T-helper 1 cell treated with Interleukin-12 subunit alpha and Interleukin-12 subunit beta and Interleukin-4 antibody, amounts not matched to agents 30 μg/mL and 1 μg/mL, for 36 hours (primary cell): Measurements from ENCODE around the gene PSEN2.
"Not testable (repeated sequence)": the region's sequence is repeated elsewhere in the genome, so short reads cannot be mapped to it uniquely, and the experiment has no call there.

Experiments used
- H3K27ac Mint-ChIP-seq: one replicate; pipeline ENCODE4 v1.8.0; 2021; ENCODE audit warnings: mild to moderate bottlenecking, mixed read lengths
- H3K27me3 Mint-ChIP-seq: one replicate; pipeline ENCODE4 v1.8.0; 2021; ENCODE audit warnings: low read depth, mixed read lengths
- H3K36me3 Mint-ChIP-seq: one replicate; pipeline ENCODE4 v1.8.0; 2021; ENCODE audit warnings: low read depth, mixed read lengths
- H3K4me1 Mint-ChIP-seq: one replicate; pipeline ENCODE4 v1.8.0; 2021; ENCODE audit warnings: low read depth, mixed read lengths
- H3K4me3 Mint-ChIP-seq: one replicate; pipeline ENCODE4 v1.8.0; 2021; ENCODE audit warnings: mild to moderate bottlenecking, moderate library complexity, mixed read lengths
- H3K9me3 Mint-ChIP-seq: one replicate; pipeline ENCODE4 v1.8.0; 2021; ENCODE audit warnings: mixed read lengths

Gene PSEN2

GRCh38 chr1:226835396-226835795 is 35.0 kb upstream of the PSEN2 start:
- H3K4me1 Mint-ChIP-seq, H3K4me3 Mint-ChIP-seq, H3K36me3 Mint-ChIP-seq, H3K27me3 Mint-ChIP-seq, H3K27ac Mint-ChIP-seq: not testable (repeated sequence)
- peaks cover 16% of the 10 kb centered on the region for H3K9me3 Mint-ChIP-seq

DNA sequence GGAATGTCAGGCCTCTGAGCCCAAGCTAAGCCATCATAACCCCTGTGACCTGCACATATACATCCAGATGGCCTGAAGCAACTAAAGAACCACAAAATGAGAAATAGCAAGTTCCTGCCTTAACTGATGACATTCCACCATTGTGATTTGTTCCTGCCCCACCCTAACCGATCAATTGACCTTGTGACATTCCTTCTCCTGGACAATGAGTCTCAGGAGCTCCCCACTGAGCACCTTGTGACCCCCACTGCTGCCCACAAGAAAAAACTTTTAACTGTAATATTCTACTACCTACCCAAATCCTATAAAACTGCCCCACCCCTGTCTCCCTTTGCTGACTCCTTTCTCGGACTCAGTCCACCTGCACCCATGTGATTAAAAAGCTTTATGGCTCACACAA is 32.5 kb upstream of the PSEN2 start:
- H3K9me3 Mint-ChIP-seq: peaks cover 13% of the 10 kb centered on the region
- H3K4me1 Mint-ChIP-seq, H3K36me3 Mint-ChIP-seq, H3K27ac Mint-ChIP-seq, H3K4me3 Mint-ChIP-seq, H3K27me3 Mint-ChIP-seq: not testable (repeated sequence)

GRCh38 chr1:226838456-226838855 is 32.0 kb upstream of the PSEN2 start:
- H3K4me1 Mint-ChIP-seq: no peaks in the 10 kb centered on the region
- peaks cover 11% of the 10 kb centered on the region for H3K9me3 Mint-ChIP-seq
- peaks cover 3% of the 10 kb centered on the region for H3K36me3 Mint-ChIP-seq
- H3K27ac Mint-ChIP-seq: no peak overlapping the region
- no peaks in the 10 kb centered on the region for H3K27me3 Mint-ChIP-seq
- H3K4me3 Mint-ChIP-seq: no peak overlapping the region

- Mint-ChIP-seq H3K9me3 (no peaks in the 10 kb centered on the region), H3K27ac (no peak overlapping the region), H3K36me3 (no peaks in the 10 kb centered on the region), H3K4me3 (no peak overlapping the region), H3K4me1 (peaks cover 3% of the 10 kb centered on the region), H3K27me3 (peaks cover 5% of the 10 kb centered on the region)
Measured at GRCh38 chr1:226845624-226846023, 24.8 kb upstream of the PSEN2 start.

DNA sequence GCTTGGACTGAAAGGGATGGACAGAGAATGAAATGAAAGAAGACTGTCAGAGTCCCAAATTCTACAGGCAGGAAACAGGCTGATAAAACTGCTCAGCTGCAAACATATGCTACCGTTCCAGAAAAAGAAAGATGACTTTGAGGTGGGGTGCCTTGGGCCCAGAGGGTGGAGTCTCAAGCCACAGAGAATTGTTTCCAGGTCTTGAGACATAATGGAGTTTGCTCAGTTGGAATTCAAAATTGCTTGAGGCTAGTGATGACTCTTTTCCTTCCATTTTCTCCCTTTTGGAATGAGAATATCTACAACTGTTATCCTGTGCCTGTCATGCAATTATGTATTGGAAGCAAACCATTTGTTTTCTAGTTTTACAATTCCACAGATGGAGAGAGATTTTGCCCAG is 23.6 kb upstream of the PSEN2 start:
- Mint-ChIP-seq H3K27ac (no peak overlapping the region), H3K27me3 (peaks cover 5% of the 10 kb centered on the region), H3K36me3 (no peaks in the 10 kb centered on the region), H3K4me3 (no peak overlapping the region), H3K4me1 (peaks cover 3% of the 10 kb centered on the region), H3K9me3 (no peaks in the 10 kb centered on the region)

DNA sequence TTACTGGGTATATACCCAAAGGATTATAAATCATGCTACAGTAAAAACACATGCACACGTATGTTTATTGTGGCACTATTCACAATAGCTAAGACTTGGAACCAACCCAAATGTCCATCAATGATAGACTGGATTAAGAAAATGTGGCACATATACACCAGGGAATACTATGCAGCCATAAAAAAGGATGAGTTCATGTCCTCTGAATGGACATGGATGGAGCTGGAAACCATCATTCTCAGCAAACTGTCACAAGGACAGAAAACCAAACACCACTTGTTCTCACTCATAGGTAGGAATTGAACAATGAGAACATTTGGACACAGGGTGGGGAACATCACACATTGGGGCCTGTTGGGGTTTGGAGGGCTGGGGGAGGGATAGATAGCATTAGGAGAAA is 15.9 kb upstream of the PSEN2 start:
- not testable (repeated sequence) for H3K36me3 Mint-ChIP-seq, H3K4me1 Mint-ChIP-seq, H3K27ac Mint-ChIP-seq, H3K4me3 Mint-ChIP-seq
- Mint-ChIP-seq H3K9me3 (peaks cover 13% of the 10 kb centered on the region), H3K27me3 (peaks cover 20% of the 10 kb centered on the region)

- no peaks in the 10 kb centered on the region for H3K36me3 Mint-ChIP-seq
- peaks cover 10% of the 10 kb centered on the region for H3K4me1 Mint-ChIP-seq
- no peaks in the 10 kb centered on the region for H3K9me3 Mint-ChIP-seq
- H3K4me3 Mint-ChIP-seq: no peak overlapping the region
- H3K27ac Mint-ChIP-seq: no peak overlapping the region
- H3K27me3 Mint-ChIP-seq: peaks cover 9% of the 10 kb centered on the region
Measured at GRCh38 chr1:226862890-226863289, 7.5 kb upstream of the PSEN2 start.

DNA sequence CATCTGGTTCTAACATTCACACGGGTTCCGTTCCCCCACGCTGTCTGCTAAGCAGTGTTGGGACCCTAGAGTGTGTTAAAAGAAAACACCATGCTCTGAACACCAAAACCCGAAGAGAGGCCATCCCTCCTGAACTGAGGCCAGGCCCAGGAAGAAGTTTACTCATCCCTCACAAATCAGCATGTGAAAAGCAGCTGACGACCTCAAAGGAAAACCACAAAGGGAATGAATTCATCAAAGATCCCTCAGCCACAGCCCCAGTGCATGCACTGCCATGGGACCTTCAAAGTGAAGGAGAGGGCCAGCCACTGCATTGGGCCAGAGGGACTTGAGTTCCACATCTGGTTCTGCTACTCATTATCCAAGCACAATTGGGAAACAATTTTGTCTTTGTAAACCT is 7.0 kb upstream of the PSEN2 start:
- H3K9me3 Mint-ChIP-seq: no peaks in the 10 kb centered on the region
- peak overlapping the region; percentile 14 for H3K27ac Mint-ChIP-seq
- H3K36me3 Mint-ChIP-seq: no peaks in the 10 kb centered on the region
- H3K4me1 Mint-ChIP-seq: peaks cover 10% of the 10 kb centered on the region
- peaks cover 11% of the 10 kb centered on the region for H3K27me3 Mint-ChIP-seq
- no peak overlapping the region for H3K4me3 Mint-ChIP-seq

DNA sequence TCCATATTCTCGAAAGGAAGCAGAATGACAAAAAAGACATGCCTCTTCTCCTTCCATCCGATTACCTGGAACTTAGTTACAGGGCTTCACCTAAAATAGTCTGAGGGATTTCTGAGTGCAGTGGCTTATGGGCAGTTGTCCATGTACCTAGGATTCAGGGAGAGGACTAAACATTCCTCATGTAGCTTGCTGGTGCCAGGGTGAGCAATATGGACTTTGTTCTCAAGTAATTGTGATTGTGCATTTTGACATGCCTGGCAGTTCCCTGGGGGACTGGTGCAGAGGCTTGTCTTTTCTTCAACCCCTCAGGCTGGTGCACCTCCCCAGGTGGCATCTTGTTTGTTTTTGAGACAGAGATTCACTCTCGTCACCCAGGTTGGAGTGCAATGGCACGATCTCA is 6.1 kb upstream of the PSEN2 start:
- peaks cover 10% of the 10 kb centered on the region for H3K4me1 Mint-ChIP-seq
- H3K9me3 Mint-ChIP-seq: no peaks in the 10 kb centered on the region
- peaks cover 15% of the 10 kb centered on the region for H3K27me3 Mint-ChIP-seq
- H3K36me3 Mint-ChIP-seq: no peaks in the 10 kb centered on the region
- H3K27ac Mint-ChIP-seq: no peak overlapping the region
- no peak overlapping the region for H3K4me3 Mint-ChIP-seq

GRCh38 chr1:226865590-226865989 is 4.8 kb upstream of the PSEN2 start:
- H3K9me3 Mint-ChIP-seq: no peaks in the 10 kb centered on the region
- peaks cover 15% of the 10 kb centered on the region for H3K27me3 Mint-ChIP-seq
- H3K36me3 Mint-ChIP-seq: no peaks in the 10 kb centered on the region
- no peak overlapping the region for H3K4me3 Mint-ChIP-seq
- H3K27ac Mint-ChIP-seq: no peak overlapping the region
- peaks cover 13% of the 10 kb centered on the region for H3K4me1 Mint-ChIP-seq

DNA sequence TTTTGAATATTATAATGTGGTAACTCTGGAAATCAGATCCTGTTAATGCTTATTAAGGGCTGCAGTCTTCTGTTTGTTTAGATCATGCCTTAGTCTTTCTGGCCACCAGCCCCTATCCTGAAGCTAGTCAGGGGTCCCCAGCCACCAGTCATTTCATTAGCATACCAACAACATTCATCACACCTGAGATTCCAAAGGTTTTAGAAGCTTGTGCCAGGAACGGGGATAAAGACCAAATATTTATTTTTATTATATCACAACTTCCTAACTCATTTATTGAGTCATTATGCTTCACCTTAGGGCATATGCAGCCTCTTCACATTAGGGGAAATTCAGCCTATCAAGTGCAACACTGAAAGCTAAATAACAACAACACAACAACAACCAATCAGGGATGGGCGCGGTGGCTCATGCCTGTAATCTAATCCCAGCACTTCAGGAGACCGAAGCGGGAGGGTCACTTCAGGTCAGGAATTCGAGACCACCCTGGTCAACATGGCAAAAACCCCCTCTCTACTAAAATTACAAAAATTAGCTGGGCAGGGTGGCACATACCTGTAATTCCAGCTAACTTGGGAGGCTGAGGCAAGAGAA is 2.9 kb upstream of the PSEN2 start:
- H3K27me3 Mint-ChIP-seq: peaks cover 12% of the 10 kb centered on the region
- no peak overlapping the region for H3K27ac Mint-ChIP-seq
- peaks cover 25% of the 10 kb centered on the region for H3K4me1 Mint-ChIP-seq
- H3K4me3 Mint-ChIP-seq: no peak overlapping the region
- no peaks in the 10 kb centered on the region for H3K9me3 Mint-ChIP-seq
- no peaks in the 10 kb centered on the region for H3K36me3 Mint-ChIP-seq

DNA sequence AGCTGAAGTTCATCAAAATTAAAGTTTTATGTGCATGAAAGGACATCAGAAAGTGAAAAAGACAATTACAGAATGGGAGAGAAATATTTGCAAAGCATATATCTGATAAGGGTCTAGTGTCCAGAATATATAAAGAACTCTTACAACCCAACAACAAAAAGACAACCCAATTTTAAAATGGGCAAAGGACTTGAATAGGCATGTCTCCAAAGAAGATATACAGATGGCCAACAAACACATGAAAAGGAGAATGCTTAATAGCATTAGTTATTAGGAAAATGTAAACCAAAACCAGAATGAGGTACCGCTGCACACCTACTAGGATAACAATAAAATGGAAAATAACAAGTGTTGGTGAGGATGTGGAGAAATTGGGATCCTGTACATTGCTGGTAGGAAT is 1.7 kb upstream of the PSEN2 start:
- no peak overlapping the region for H3K4me3 Mint-ChIP-seq
- no peaks in the 10 kb centered on the region for H3K9me3 Mint-ChIP-seq
- peaks cover 17% of the 10 kb centered on the region for H3K4me1 Mint-ChIP-seq
- H3K36me3 Mint-ChIP-seq: no peaks in the 10 kb centered on the region
- H3K27me3 Mint-ChIP-seq: peaks cover 12% of the 10 kb centered on the region
- no peak overlapping the region for H3K27ac Mint-ChIP-seq

GRCh38 chr1:226870026-226870400 is 403 bp upstream of the PSEN2 start:
- Mint-ChIP-seq H3K9me3 (no peaks in the 10 kb centered on the region), H3K4me3 (peak overlapping the region; percentile 81), H3K27ac (peak overlapping the region; percentile 52), H3K36me3 (peaks cover under 1% of the 10 kb centered on the region), H3K27me3 (peaks cover 12% of the 10 kb centered on the region), H3K4me1 (peaks cover 16% of the 10 kb centered on the region)

- Mint-ChIP-seq H3K4me1 (peaks cover 19% of the 10 kb centered on the region), H3K9me3 (no peaks in the 10 kb centered on the region), H3K4me3 (peak overlapping the region; percentile 72), H3K27ac (peak overlapping the region; percentile 36), H3K36me3 (peaks cover 3% of the 10 kb centered on the region), H3K27me3 (peaks cover 12% of the 10 kb centered on the region)
Measured at GRCh38 chr1:226871636-226872327, 1.4 kb downstream of the PSEN2 start.

GRCh38 chr1:226872437-226872836 is 2.0 kb downstream of the PSEN2 start:
- peaks cover 10% of the 10 kb centered on the region for H3K27me3 Mint-ChIP-seq
- H3K9me3 Mint-ChIP-seq: no peaks in the 10 kb centered on the region
- H3K36me3 Mint-ChIP-seq: peaks cover 6% of the 10 kb centered on the region
- H3K27ac Mint-ChIP-seq: no peak overlapping the region
- peaks cover 19% of the 10 kb centered on the region for H3K4me1 Mint-ChIP-seq
- H3K4me3 Mint-ChIP-seq: peak overlapping the region; percentile 72
